GM21619 (cell line): Measurements from ENCODE around the gene POP5.

ENCODE experiments used
- ATAC-seq: cut with Tn5 transposase; IDR thresholded peaks from one replicate; pipeline ENCODE4 v1.9.1; 2021; ENCODE audit not compliant: unreplicated experiment

The POP5 gene

DNA sequence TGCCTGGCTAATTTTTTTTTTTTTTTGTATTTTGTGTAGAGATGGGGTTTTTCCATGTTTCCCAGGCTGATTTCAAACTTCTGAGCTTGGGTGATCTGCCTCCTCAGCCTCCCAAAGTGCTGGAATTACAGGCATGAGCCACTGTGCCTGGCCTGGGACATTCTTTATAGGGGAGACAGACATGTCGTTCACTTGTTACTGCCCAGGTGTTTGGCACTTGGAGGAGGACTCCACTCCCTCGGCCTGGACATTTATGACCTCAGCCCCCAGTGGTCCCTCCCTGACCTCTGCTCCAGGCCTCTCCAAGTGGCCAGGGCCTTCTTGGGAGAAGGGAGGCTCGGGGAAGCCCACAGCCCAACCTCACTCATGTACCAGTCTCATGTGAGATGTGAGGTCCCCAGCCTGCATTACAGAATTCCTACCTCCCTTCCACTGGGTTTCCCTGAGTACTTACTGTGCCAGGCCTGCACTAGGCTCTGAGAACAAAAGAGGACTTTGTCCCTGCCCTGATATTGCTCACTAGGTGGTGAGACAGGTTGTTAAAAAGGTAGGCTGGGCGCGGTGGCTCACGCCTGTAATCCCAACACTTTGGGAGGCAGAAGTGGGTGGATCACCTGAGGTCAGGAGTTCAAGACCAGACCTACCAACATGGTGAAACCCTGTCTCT lies 9.7 kb upstream of the POP5 start:
- no peak for ATAC-seq

DNA sequence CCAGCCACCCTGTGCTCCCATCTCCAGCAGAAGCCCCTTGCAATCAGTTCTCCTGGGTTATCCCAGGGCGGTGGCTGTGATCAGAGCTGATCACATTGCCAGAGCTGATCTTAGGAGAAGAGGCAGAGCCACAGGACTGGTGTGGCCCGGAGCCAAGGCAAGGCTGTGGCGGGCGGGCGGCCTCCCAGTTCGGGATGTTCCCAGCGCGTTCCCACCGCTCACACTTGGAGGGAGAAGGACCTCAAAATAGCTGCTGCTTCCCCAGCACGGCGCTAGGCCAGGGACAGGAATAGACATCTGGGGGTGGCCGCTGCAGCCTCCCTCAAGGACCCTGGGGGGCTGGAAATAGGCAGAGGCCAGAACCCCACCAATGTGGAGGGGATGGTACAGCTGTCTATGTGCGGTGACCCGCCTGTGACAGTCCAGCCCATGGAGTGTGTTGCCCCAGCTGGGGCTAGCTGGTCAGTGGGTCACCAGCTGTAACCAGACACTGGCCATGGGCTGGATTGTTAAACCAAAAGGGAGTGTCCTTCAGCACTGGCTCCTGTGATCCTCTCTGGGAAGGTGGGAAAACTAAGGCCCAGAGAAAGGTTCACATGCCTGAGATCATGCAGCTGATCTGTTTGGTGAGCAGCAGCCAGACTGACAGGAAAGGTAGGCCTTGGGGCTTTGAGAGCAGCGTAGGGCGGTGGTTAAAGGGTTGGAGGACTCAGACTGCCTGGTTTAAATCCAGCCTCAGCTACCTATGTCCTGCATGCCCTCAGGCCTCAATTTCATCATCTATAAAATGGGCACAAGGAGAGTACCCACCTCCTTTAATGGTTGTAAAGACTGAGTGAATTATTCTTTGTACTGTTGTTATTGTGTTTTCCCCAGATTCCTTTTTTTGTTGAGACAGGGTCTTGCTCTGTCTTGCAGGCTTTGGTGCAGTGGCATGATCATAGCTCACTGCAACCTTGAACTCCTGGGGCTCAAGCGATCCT lies 8.0 kb upstream of the POP5 start:
- ATAC-seq, result no peak

DNA sequence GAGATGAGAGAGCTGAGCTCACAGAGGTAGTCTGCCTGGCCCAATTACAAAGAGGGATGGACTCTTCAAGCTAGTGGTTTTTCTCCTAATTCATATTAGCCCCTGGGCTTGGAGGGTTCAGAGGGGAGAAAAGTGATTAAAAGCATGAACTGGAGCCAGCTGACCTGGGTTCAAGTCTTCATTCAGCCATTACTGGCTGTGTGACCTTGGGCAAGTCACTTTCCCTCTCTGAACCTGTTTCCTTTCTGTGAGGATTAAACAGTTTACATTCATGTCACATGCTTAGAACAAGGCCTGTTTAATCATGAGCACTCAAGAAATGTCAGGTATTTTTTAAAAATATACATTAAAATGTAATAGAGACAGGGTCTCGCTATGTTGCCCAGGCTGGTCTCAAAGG lies 7.2 kb upstream of the POP5 start:
- no peak for ATAC-seq

DNA sequence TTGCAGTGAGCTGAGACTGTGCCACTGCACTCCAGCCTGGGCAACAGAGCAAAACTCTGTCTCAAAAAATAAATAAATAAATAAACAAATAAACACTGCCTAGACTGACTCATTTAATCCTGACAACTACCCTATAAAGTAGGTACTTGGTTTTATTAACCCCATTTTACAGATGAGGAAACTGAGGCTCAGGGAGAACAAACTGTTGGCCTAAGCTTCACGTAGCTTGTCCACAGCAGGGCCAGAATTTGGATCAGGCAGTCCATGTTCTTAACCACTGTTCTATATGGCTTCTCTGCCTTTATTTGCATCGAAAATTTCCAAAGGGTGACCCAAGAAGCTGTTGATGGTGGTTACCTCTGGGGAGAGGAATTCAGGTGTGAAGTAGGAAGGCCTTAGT lies 5.7 kb upstream of the POP5 start:
- ATAC-seq, result no peak

DNA sequence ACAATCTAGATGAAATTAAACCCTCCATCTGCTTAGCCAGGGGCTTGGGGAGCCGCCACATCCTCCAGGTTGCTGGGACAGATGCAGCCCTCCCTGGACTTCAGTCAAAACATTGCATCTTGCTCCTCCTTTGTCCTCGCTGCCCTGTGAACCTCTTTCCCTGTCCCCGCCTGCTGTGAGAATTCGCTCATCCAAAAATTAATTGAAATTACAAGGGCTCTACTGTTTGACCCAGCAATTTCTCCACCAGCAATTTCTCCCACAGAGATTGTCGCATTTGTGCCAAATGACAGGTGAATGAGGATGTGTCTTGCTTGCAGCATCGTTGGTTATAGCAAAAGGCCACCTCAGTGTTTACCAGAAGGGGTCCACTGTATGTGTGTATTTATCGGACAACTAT lies 5.0 kb upstream of the POP5 start:
- ATAC-seq, result no peak

DNA sequence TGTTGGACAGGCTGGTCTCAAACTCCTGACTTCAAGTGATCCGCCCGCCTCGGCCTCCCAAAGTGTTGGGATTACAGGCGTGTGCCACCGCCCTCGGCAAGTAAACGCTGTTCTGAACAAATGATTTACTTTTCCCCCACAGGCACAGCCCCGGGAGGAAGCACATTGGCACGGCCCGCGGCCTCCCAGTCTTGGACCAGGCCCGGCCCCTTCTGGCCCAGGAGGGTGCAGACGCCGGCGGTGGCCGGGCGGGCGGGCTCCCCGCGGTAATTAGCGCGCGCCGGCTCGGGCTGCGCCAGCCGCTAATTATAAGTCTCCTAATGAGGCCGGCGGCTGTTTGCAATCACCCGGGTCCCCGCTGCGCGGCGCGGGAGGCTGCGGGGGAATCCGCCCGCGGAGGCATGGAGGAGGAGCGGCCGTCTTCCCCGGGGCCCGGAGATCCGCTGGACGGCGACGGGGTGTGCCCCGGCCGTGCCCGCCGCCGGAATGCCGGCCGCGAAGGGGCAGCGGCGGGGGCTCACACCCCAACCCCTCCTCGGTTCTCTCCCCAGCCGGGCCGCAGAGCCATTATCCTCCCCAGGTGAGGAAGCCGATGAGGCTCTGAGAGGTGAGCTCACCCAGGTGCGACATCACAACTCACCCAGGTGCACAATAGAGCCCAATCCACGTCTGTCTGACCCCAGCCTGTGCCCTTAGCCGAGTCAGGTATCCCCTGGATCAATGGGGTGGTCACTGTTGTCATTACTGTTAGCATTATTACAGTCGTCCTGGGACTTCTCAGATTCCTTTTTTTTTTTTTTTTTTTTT lies 3.3 kb upstream of the POP5 start:
- no peak for ATAC-seq

DNA sequence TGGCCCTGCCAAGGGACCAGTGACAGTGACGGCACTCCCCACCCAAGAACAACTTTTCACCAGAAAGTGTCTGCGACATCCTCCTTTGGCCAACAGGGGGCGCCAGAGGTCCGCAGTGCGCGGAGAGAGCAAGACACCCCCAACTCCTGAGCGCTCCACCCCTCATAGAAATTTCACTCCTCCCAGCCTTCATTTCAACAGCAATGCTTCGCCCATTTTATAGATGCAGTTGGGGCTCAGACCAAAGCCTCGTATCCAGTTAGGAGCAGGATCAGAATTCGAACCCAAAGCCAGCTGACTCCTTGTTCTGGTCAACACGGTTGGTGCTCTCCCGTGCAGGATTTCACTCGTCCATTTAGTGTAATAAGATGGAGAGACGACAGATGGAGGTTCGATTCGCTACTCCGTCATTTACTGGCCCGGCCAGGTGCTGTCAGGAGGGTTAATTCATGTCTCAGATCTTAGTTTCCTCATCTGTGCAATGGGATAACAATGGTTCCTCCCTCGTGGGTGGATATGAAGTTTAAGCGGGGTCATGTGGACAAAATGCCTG lies 2.4 kb upstream of the POP5 start:
- no peak for ATAC-seq

DNA sequence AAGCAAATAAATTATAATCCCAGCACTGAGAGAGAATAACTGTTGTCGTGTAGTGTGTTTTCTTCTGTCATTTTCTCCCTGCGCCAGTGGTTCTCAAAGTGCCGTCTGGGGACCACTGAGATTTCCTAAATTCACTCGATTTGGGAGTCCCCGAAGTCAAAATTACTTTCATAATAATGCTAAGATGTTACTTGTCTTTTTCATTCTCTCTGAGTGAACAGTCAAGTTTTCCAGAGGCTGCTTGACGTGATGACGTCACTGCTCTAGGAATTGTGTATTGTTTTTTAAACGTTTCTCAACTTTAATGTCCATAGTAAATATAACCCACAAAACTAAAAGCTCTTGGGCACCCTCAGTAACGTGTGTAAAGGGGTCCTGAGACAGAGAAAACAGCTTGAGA lies 796 bp upstream of the POP5 start:
- no peak for ATAC-seq

DNA sequence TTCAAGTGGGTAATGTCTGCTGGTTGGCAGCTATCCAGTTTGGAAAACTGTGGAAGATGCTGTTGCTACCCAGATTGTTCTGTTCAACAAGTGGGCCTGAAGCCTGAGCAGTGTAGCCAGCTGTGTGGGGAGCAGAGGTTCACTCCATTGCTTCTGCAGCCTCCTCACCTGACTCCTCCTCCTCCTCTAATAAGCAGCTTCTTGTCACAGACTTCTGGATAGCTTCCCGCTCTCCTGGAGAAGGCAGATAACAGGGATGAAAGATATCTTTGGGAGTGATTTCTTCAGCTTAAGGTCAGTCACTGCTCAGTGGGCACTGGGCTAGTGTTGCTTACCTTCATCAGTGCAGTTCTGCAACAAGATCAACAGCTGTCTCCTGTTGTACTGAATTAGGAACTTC lies 2.0 kb downstream of the POP5 start:
- no peak for ATAC-seq

DNA sequence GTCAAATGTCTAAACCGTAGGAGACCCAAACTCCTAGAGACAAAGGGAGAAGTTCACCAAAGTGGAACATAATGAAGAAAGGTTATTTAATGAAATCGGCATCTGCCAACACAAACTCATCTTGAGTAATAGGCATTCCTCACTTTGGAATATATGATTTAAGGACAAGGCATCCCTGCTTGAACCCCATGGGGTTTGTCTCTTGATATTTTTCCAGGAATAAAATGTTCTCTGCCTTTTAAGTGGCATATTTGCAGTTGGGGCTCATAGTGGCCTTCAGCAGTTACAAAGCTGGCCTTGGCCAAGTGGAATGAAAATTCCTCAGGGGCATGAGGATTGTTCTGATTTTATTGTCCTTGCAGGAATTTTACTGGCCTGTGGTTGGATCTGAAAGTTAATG lies 7.1 kb downstream of the POP5 start:
- ATAC-seq, result no peak

DNA sequence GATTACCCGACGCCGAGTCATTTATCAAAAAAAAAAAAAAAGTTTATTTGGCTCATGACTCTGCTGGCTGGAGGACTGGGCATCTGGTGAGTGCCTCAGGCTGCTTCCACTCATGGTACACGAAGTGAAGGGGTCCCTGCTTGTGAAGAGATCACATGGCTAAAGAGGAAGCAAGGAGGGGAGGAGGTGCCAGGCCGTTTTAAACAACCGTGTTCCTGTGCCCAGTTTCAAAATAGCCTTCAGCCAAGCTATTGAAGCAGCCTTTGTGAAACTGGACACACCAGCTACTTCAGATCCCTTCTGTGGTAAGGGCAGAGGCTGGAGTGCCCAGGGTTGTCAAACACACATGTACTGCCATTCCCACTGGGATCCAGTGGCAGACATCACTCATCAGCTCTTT lies 7.6 kb downstream of the POP5 start:
- ATAC-seq, result no peak

DNA sequence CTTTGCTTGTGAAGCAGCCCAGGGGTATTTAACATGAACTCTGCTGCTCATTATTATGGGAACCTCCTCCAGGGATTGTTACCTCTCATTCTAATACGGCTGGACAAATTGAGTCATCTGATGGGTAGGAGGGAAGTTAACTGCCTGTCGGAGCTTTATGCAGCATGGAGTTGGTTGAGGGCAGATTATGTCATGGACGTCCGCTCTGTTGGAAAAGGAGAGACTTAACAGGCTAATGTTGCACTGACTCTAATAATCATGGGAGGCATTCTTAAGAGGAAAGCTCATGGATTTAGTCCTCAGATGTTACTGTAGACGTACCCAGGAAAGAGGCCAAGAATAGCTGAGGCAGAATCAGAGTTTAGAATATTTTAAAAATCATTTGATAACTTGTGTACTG lies 9.9 kb downstream of the POP5 start:
- ATAC-seq, result no peak

DNA sequence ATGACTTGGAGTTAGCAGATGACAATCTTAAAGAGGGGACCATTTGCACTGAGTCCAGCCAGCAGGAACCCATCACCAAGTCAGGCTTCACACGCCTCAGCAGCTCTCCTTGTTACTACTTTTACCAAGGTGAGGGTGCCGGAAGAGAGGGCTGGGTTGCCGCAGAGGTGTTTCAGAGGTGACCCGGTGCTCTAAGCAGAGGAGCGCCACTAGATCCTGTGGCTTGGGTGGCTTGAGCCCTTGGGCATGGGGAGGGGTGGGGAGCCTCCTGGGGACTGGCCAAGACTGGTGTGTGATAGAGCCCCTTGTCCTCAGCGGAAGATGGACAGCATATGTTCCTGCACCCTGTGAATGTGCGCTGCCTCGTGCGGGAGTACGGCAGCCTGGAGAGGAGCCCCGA lies 17.7 kb downstream of the POP5 start:
- ATAC-seq, result no peak

DNA sequence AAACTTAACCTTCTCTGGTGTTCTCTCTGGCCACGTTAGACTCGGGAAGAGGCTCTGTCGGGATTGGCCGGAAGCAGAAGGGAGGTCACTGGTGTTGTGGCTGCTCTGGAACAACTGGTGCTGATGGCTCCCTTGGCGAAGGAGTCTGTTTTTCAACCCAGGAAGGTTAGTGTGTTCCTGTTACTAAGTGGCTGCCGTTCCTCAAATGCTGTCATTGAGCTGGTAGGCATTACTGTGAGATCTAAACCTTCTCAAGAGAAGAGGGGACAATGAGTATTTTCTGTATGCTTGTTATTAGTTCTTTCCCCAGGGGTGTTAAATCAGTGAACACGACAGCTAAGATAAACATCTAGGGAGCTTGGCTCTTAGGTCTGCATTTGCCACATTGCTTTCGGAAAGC lies 18.3 kb downstream of the POP5 start:
- no peak for ATAC-seq

DNA sequence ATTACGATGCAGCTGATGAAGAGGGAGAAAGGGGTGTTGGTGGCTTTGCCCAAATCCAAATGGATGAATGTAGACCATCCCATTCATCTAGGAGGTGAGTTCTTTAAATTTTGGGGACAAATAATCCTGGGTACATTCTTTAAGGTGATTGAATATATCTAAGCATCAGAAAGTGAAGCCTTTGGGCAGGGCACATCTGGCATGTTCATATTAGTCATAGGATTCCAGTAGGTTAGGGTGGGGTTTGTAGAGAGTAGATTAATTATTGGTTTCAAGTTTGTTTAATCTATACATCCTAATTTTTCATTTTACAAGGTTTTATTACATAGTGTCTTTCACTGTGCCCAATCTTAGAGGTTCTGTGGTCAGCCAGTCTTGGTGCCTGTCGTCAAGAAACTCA lies 23.6 kb downstream of the POP5 start:
- no peak for ATAC-seq

DNA sequence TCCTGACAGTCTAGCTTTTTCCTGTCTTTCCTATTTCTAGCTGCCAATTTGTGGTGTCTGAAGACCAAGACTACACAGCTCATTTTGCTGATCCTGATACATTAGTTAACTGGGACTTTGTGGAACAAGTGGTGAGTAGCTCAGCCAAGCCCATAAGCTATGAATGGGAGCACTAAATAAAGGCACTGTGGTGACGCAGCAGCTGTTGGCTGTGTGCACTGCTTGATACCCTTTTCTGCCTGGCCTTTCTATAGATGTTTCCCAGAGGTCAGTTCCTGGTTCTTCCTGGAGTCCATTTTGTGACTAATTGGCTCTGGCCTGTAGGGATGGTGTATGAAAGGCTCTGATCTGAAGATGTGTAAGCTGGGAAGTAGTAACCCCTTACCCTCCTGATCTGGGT lies 26.5 kb downstream of the POP5 start:
- no peak for ATAC-seq

DNA sequence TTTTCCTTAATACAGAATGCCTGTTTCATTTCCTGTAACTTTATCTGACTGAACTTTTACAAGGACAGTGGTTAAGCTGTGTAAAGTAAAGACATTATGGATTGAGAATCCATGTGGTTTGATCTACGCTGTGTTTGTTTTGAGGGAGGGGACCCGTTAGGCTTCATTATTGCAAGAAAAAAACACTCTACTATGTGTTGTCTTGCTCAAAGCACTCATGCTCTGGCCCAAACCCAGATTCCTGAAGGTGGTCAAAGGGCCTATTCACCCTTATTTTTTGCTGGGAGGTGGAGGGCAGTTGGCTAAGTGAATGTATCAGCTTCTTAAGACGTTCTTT lies 35.2 kb downstream of the POP5 start:
- no peak for ATAC-seq

DNA sequence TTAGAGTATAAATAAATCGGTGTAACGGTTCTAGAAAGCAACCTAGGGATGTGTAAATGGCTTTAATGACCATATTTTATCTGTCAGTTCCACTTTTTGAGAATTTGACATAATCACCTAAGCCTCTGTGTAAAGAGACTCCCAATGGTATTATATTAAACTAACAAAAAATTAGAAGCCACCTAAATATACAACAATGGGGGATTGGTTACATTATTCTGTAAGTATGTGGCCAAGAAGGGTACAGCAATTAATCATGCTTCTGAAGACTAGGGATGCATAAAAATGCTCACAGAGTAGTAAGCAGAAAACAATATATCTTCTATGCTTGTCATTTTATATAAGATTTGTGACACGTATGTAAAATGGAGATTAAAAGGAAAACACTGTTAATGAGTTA lies 36.5 kb downstream of the POP5 start:
- no peak for ATAC-seq

DNA sequence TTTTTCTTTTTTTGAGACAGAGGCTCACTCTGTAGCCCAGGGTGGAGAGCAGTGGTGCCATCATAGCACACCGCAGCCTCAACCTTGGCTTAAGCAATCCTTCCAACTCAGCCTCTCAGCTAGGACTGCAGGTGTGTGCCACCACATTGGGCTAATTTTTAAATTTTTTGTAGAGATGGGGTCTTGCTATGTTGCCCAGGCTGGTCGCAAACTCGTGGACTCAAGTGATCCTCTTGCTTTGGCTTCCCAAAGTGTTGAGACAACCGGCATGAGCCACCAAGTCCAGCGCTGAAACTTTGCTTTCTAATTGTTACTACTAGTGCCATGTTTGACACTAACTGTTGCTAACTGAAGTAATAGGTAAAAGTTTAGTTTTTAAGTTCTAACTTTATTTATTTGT lies 39.0 kb downstream of the POP5 start:
- ATAC-seq, result no peak

DNA sequence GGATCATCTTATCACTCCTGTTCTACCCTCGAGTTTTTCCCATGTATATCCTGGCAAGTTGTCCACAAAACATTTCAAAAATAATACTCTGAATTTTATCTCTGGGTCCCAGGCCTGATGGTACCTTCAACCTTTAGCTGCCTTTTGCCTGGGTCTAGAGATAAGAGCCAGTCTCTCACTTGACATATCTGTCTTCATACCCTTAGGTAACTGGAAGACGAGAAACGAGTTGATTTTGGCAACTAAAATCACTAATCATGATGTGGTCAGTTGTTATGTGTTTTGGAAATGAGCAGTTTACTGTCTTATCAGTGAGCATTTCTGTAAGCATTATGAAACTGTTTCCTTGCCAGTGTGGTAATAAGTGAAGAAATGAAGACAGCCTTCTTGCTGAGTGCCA lies 40.8 kb downstream of the POP5 start:
- ATAC-seq, result no peak

DNA sequence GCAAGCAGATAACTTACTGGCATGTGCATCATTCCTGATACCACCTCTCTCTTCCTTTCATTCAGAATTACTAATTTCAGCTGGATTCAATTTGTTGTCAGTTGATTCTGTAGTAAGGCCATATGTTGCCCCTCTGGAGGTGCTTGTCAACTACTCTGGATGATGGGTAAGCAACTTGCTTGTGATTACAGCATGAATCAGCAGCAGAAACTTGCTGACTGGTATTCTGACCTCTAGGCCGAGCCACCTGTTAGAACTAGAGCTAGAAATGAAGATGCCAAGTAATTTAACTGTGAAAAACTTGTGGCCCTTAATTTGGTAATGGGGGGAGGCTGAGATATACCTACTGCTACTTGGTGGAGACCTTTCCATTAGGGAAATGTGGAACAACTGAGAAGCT lies 41.9 kb downstream of the POP5 start:
- ATAC-seq, result no peak
